ENCODE measurements around the gene DNAJB13.

DNA sequence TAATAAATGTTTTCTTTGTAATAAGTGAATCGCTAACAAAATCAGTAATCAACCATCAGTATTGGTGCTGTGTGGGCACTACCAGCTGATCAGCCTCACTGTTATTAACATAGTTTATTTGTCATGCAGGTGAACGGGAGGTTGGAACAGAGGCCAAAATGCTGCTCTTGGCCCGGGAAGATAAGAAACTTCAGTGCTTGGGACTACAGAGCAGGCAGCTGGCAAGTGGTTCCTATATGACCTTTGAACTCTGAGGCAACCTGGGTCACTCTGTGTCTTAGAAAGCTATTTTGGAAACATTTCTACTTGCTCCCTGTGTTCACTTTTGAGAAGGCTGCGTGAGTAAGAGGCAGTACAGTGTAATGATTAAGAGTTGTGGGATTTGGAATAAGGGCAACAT, 36.5 kb upstream of the DNAJB13 start:
- TF ChIP-seq EZH2 (IDR thresholded peaks at IDR 0.05; ENCODE audit: insufficient read depth, poor library complexity, severe bottlenecking) (no peak), EZH2phosphoT487 (IDR thresholded peaks at IDR 0.05; ENCODE audit: insufficient read depth, low read depth) (no peak)

Data from GM23248 (cell line).